Activated CD8-positive, alpha-beta memory T cell treated with anti-CD3 and anti-CD28 coated beads, Interleukin-2, amount 50 U/mL, for 1 hour (primary cell): ENCODE data around the gene UMODL1.
"Not testable (repeated sequence)": the region's sequence is repeated elsewhere in the genome, so short reads cannot be mapped to it uniquely, and the experiment has no call there.

Experiments used
- DNase-seq: peaks from one replicate; pipeline ENCODE4 v3.0.0-alpha.2; 2020; ENCODE audit errors: extremely low read depth

UMODL1 gene

GRCh38 chr21:42060166-42060565 lies 11.0 kb upstream of the UMODL1 start:
- DNase-seq = no peak

- no peak for DNase-seq
Observed at GRCh38 chr21:42061195-42061985, 9.7 kb upstream of the UMODL1 start.

GRCh38 chr21:42061986-42062235 lies 9.2 kb upstream of the UMODL1 start:
- DNase-seq = no peak

DNA sequence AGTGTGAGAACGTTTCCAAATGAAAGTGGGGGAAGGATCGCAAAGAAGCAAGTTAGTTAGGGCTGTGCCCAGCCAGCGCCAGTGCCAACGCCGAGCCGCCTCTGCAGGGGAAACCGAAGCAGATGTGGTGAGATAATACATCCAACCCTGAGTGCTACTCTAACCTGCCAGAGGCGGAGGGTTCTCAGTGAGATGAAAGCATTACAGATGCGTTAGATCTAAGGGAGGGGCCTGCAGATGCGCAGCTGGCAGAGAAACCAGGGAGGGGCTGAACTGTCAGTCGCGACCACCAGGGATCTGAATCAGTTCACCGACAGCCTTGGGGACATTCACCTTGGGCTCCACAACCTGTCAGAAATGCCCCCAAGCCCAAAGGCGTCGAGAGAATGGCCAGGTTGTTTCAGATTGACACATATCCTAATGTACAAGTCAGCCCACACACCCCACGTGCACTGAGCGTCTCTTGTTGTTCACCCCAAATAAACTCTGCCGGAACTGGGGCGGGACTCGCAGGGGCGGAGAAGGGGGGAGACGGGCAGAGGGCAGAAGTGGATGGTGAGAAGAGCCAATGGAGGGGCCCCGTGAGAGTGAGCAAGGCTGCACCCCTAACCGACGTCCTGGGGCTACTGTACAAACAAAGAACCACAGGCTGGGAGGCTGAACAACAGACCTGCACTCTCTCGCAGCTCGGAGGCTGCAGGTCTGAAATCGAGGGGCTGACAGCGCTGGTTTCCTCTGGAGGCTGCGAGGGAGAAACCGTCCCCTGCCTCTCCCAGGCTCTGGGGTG lies 8.7 kb upstream of the UMODL1 start:
- DNase-seq = peak; percentile 86

- no peak for DNase-seq
Observed at GRCh38 chr21:42063191-42063570, 7.9 kb upstream of the UMODL1 start.

GRCh38 chr21:42063571-42064521 lies 7.3 kb upstream of the UMODL1 start:
- DNase-seq = no peak

DNA sequence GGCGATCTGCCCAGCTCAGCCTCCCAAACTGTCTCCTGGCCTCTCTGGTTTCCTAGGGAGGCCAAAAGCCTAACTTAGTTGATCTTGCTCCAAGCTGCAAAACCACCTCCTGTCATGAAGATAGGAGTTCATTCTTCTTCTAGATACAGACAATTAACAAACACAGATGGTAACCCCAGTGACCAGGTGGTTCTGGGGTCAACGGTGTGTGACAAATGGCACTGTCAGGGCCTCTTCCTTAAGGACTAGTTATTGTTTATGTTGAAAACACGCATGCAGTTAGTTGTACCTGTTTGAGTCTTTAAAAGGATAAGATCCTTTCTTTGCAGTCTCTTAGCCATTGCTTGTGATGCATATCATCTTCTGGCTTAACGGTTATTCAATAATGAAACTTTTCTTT lies 4.6 kb upstream of the UMODL1 start:
- no peak for DNase-seq

DNA sequence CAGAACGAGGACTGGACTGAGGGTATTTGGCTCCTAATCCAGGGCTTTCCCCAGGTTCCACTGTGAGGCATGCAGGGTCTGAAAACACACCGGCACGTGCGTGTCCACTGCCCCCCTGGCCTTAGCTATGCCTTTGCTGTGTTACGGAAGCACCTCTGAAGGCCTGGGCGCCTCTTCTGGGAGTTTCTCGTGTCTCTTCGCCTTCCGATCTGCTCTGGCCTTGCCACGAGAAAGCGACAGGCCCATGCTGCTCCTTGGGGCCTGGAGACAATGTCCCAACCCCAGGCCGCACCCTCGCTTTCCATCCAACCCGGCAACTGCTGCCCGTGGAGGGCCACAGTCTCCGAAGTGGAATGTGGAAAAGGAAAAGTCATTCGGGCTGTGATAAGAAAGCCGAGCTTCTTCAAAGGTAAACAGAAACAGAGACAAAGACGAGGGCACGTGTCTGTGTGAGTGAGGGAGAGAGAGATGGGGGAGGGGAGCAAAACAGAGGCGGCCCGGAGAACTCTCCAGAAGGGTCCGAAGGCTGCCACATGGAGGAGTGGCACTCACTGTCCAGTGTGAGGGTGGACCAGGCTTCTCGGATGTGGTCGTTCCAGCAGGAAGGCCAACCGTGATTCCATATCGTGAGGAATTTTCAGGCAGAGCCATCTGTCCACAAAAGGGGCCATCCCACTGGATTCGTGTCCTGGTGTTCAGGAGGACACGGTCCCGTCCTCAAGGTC lies 3.4 kb upstream of the UMODL1 start:
- DNase-seq = no peak

DNA sequence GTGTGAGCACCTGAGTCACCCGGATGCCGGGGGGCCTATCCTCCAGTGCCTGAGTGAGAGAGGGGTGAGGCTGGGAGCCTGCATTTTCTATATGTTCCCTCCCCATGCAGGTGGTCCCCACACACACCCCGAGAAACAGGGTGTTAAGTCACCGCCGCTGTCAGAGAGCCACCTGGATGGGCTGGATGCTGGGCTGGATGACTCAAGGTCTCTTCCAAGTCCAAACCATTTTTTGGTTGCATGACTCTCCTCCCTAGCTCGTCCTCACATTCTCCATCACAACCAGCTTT lies 2.9 kb upstream of the UMODL1 start:
- no peak for DNase-seq

- no peak for DNase-seq
Observed at GRCh38 chr21:42068592-42068991, 2.5 kb upstream of the UMODL1 start.

DNA sequence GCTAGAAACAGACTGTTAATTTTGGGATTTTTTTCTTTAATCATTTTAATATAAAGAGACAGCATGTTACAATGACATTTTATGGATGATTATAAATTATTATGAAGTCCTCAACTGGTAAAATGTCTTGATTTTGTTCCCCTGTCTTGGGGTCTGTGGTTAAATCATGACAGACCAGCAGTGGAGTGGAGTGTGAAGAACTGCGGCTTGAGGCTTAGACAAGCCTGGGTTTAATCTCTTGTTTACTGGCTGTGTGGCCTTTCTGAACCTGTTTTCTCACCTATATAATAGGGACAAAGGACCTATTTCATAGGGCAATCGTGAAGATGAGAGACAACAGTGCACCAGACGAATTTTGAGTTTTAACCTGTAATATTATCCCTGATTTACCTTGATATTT lies 1.8 kb upstream of the UMODL1 start:
- no peak for DNase-seq

GRCh38 chr21:42069843-42070242 lies 1.3 kb upstream of the UMODL1 start:
- DNase-seq = no peak

DNA sequence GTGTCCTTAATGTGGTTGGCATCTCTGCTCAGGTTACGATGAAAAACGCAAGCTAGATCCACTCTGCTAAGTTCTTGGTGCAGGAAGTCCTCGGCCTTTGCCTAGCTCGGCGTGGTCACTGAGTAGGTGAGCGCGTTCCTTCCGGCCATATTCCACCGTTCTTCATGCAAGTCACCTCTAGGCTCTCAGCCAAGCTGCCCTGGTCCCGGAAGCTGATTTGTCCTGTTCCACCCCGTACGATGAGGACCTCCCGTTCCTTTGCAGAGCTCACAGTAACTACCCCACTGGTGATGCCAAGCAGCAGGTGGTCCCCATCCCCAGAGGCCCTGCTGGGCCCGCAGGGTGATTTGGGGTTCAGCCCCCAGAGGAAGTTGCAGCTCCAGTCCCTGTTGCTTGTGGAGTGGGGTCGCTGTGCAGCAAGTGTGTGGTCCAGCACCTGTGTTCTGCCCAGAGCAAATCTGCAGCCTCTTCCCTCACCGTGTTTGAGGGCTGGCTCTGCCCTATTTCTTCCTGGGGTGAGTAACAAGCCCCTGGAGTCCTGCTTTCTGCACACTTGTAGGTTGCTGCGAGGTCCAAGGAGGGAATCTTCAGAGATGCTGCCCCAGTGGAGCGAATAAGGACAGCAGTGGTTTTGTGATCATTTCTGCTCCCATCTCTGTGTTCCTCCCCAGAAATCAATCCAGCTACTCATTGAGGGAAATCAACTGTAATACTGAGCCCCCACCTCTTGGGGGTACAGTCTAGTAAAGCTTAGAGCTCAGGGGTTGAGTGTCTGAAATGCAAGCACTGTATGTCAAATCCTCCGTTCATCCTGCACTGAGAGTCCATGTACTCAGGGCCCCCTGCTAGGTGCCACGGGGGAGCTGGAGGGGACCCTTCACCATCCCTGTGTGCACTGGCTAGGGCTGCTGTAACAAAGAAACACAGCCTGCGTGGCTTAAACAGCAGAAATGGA lies 2.3 kb downstream of the UMODL1 start:
- no peak for DNase-seq

GRCh38 chr21:42075686-42076471 lies 4.8 kb downstream of the UMODL1 start:
- DNase-seq = no peak

GRCh38 chr21:42077685-42078238 lies 6.6 kb downstream of the UMODL1 start:
- not testable (repeated sequence) for DNase-seq

DNA sequence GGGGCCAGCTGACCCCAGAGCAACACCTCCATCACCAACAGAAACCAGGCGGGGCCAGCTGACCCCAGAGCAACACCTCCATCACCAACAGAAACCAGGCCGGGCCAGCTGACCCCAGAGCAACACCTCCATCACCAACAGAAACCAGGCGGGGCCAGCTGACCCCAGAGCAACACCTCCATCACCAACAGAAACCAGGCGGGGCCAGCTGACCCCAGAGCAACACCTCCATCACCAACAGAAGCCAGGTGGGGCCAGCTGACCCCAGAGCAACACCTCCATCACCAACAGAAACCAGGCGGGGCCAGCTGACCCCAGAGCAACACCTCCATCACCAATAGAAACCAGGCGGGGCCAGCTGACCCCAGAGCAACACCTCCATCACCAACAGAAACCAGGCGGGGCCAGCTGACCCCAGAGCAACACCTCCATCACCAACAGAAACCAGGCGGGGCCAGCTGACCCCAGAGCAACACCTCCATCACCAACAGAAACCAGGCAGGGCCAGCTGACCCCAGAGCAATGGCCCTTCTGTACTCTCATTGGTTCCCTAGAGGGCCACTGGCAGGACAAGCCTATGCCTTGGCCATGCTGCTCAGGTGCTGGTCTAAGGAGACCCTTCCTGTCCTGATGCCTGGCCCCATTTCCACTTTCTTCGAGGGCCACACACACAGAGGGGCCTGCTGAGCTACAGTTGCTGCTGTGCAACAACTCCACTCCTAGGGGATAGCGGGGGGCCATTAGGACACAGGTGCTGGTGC lies 7.3 kb downstream of the UMODL1 start:
- DNase-seq = not testable (repeated sequence)

DNA sequence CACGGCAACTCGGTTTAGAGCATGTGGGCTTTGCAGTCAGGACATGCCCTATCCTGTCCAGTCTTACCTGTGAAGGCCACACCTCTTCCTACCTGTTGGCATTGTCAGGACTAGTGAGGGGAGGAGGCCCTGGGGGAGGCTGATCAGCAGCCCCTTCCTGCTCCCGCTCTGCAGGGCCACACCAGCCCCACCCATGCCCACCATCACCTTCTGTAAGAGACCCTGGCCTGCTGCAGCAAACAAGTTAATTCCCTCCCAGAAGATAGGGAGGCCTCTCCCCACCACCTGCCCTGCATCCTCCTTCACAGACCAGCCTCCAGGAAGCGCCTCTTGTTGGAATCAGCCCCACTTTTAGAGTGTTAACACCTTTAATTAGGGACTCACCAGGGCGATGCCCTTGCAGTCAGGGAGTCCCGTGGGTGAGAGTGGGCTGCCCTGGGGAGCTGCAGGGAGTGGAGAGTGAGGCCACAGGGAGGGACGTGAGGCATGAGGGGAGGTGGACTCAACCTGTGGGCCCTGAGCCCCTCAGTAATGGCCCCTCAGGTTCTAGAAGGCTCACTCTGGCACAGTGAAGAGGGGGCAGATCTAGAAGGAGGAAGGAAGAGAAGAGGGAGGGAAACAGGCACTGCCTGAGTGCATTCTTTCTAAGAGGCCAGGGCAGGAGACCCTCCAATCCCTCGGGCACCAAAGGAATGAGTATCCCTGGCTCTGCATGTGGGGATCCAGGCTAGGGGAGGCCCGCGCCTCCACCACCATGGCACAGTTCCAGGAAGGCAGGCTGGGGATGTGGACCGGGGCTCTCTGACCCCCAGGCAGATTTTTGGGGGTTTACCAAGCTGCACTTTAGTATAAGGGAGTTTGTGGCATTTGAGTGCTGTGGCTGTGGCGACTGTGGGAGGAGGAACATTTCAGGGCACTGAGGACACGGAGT lies 8.2 kb downstream of the UMODL1 start:
- DNase-seq = no peak
